MCF 10A (cell line): Measurements from ENCODE around the gene PIP4K2A. TPM values are rescaled to one million over a fixed set of nuclear protein-coding genes. Genes with fewer than 3 reads are reported as not detected.

Experiments
- BruUV-seq: library from RNA; stranded (reverse); fragments of 400-500 nt; replicated peaks from 2 replicates; lab custom pipeline; 2021; lab: Mats Ljungman, UMichigan
- CTCF ChIA-PET: fragments of 300-600 bp; sonication (Branson Sonifier 250); formaldehyde crosslinking; extraction: SDS; loops from one replicate; lab custom pipeline; 2021; ENCODE audit warnings: antibody characterized with exemption, inconsistent platforms; lab: Yijun Ruan, JAX
- POLR2A ChIA-PET: fragments of 300-600, 350-650 bp; sonication (Branson Sonifier 250); formaldehyde crosslinking; extraction: SDS; loops from one replicate; lab custom pipeline; 2020; ENCODE audit warnings: antibody characterized with exemption, inconsistent platforms; lab: Yijun Ruan, JAX
- DNase-seq: peaks from one replicate; pipeline ENCODE4 v3.0.0-alpha.2; 2018; ENCODE audit not compliant: unreplicated experiment
- H3K27ac Mint-ChIP-seq: one replicate; pipeline ENCODE4 v1.8.0; 2022; ENCODE audit warnings: mild to moderate bottlenecking, low read depth, mixed read lengths; ENCODE audit not compliant: unreplicated experiment
- H3K27me3 Mint-ChIP-seq: one replicate; pipeline ENCODE4 v1.8.0; 2022; ENCODE audit warnings: mixed read lengths; ENCODE audit not compliant: insufficient read depth, unreplicated experiment
- H3K36me3 Mint-ChIP-seq: one replicate; pipeline ENCODE4 v1.8.0; 2022; ENCODE audit warnings: mild to moderate bottlenecking, moderate library complexity, mixed read lengths; ENCODE audit not compliant: insufficient read depth, unreplicated experiment
- H3K4me1 Mint-ChIP-seq: one replicate; pipeline ENCODE4 v1.8.0; 2022; ENCODE audit warnings: mixed read lengths; ENCODE audit not compliant: insufficient read depth, unreplicated experiment
- H3K4me3 Mint-ChIP-seq: one replicate; pipeline ENCODE4 v1.8.0; 2022; ENCODE audit warnings: mild to moderate bottlenecking, moderate library complexity, mixed read lengths; ENCODE audit not compliant: unreplicated experiment
- H3K9me3 Mint-ChIP-seq: one replicate; pipeline ENCODE4 v1.8.0; 2022; ENCODE audit warnings: mixed read lengths; ENCODE audit not compliant: unreplicated experiment
- intact Hi-C: fragments of 100-400 bp; cut with micrococcal nuclease; formaldehyde crosslinking; loops from 2 replicates; pipeline ENCODE4 v1.14.1; 2022
- total RNA-seq: library from RNA; stranded (reverse); gene quantifications from 2 replicates; pipeline ENCODE4 v1.2.3, GENCODE V29; 2022
- TF ChIP-seq, protein P1 (sequence below): fragments of 200-600 bp; IDR thresholded peaks from one replicate; pipeline ENCODE4 v1.8.0; 2022; ENCODE audit warnings: antibody characterized with exemption, mild to moderate bottlenecking; ENCODE audit not compliant: unreplicated experiment

PIP4K2A gene
- total RNA-seq, 1 experiment from 2014 or later: 24.2 TPM

GRCh38 chr10:22727112-22727511 lies 12.7 kb upstream of the PIP4K2A start:
- no peaks in the 10 kb centered on the region for H3K4me1 Mint-ChIP-seq
- H3K27ac Mint-ChIP-seq: no peak overlapping the region
- intact Hi-C loops: loop anchor here (10.0 kb wide), 1 partner anchor 78 kb away; no protein-coding TSS in a partner anchor
- H3K36me3 Mint-ChIP-seq: no peaks in the 10 kb centered on the region
- H3K4me3 Mint-ChIP-seq: no peak overlapping the region
- POLR2A ChIA-PET: interaction anchor here (1.1 kb wide), 1 partner anchor 13 kb away, joined by 4 read pairs; the partner anchor contains the start of gene PIP4K2A
- DNase-seq: no peak
- no peaks in the 10 kb centered on the region for H3K9me3 Mint-ChIP-seq
- no TSS peak for BruUV-seq
- H3K27me3 Mint-ChIP-seq: peaks cover 11% of the 10 kb centered on the region
- CTCF ChIA-PET: interaction anchor here (0.6 kb wide), 1 partner anchor 131 kb away, joined by 4 read pairs; no protein-coding TSS in a partner anchor
- TF ChIP-seq, protein P1, sequence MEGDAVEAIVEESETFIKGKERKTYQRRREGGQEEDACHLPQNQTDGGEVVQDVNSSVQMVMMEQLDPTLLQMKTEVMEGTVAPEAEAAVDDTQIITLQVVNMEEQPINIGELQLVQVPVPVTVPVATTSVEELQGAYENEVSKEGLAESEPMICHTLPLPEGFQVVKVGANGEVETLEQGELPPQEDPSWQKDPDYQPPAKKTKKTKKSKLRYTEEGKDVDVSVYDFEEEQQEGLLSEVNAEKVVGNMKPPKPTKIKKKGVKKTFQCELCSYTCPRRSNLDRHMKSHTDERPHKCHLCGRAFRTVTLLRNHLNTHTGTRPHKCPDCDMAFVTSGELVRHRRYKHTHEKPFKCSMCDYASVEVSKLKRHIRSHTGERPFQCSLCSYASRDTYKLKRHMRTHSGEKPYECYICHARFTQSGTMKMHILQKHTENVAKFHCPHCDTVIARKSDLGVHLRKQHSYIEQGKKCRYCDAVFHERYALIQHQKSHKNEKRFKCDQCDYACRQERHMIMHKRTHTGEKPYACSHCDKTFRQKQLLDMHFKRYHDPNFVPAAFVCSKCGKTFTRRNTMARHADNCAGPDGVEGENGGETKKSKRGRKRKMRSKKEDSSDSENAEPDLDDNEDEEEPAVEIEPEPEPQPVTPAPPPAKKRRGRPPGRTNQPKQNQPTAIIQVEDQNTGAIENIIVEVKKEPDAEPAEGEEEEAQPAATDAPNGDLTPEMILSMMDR: no peak

DNA sequence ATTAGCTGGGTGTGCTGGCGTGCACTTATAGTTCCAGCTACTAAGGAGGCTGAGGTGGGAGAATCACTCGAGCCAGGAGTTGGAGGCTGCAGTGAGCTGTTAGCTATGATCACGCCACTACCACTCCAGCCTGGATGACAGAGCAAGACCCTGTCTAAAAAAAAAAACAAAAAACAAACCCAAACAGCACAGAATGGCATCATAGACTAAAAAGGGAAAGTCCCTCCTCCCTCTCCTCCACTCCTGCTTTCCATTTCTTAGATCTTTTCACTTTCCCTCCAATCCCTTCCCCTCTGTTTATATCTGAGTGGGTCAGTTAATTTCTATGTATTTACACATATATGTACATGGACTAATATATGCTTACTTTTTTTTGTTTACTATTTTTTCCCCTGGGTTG lies 10.4 kb upstream of the PIP4K2A start:
- peaks cover 11% of the 10 kb centered on the region for H3K27me3 Mint-ChIP-seq
- intact Hi-C loops: loop anchor here (10.0 kb wide), 1 partner anchor 80 kb away; no protein-coding TSS in a partner anchor
- H3K4me3 Mint-ChIP-seq: no peak overlapping the region
- ChIA-PET POLR2A (interaction anchor here (0.8 kb wide), 1 partner anchor 42 kb away, joined by 3 read pairs; no protein-coding TSS in a partner anchor), CTCF (interaction anchor here (0.6 to 0.7 kb wide), 4 partner anchors 116 to 1050 kb away, joined by 3 to 4 read pairs (median 3); no protein-coding TSS in a partner anchor)
- no peak overlapping the region for H3K27ac Mint-ChIP-seq
- H3K4me1 Mint-ChIP-seq: no peaks in the 10 kb centered on the region
- TF ChIP-seq, protein P1: no peak
- H3K9me3 Mint-ChIP-seq: no peaks in the 10 kb centered on the region
- BruUV-seq: no TSS peak
- DNase-seq: no peak
- no peaks in the 10 kb centered on the region for H3K36me3 Mint-ChIP-seq

- BruUV-seq: no TSS peak
- DNase-seq: no peak
- ChIA-PET POLR2A (no interaction called here), CTCF (interaction anchor here (1.0 kb wide), 1 partner anchor 81 kb away, joined by 5 read pairs; no protein-coding TSS in a partner anchor)
- TF ChIP-seq, protein P1: no peak
- H3K4me1 Mint-ChIP-seq: no peaks in the 10 kb centered on the region
- H3K27me3 Mint-ChIP-seq: peaks cover 11% of the 10 kb centered on the region
- no peaks in the 10 kb centered on the region for H3K36me3 Mint-ChIP-seq
- H3K9me3 Mint-ChIP-seq: no peaks in the 10 kb centered on the region
- intact Hi-C loops: loop anchor here (10.0 kb wide), 1 partner anchor 81 kb away; no protein-coding TSS in a partner anchor
- H3K4me3 Mint-ChIP-seq: no peak overlapping the region
- H3K27ac Mint-ChIP-seq: no peak overlapping the region
These were observed 9.4 kb upstream of the PIP4K2A start for GRCh38 chr10:22723783-22724182.

DNA sequence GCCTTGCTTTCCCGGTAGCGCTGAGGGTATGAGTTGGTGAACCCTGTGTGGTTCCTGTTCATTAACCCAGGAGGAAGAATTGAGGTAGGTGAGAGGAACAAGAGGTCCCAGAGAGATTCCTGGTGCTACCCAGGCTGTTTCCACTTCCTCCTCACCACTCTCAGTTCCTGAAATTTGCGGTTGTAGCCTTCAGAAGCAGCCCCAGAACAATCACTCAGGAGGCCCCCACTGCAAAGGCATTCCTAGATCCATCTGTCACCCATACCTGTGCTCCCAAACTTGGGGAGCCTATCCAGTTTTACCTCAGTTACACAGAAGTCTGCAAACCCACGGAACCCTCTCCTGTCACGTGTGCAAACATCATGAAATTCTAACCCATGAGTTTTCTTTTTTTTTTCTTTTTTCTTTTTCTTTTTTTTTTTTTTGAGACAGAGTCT lies 9.0 kb upstream of the PIP4K2A start:
- H3K4me1 Mint-ChIP-seq: no peaks in the 10 kb centered on the region
- BruUV-seq: no TSS peak
- peaks cover 11% of the 10 kb centered on the region for H3K27me3 Mint-ChIP-seq
- intact Hi-C loops: loop anchor here (10.0 kb wide), 1 partner anchor 81 kb away; no protein-coding TSS in a partner anchor
- TF ChIP-seq, protein P1: no peak
- CTCF ChIA-PET: interaction anchor here (1.0 kb wide), 1 partner anchor 81 kb away, joined by 5 read pairs; no protein-coding TSS in a partner anchor
- H3K27ac Mint-ChIP-seq: no peak overlapping the region
- no peaks in the 10 kb centered on the region for H3K36me3 Mint-ChIP-seq
- POLR2A ChIA-PET: no interaction called here
- H3K4me3 Mint-ChIP-seq: no peak overlapping the region
- DNase-seq: no peak
- H3K9me3 Mint-ChIP-seq: no peaks in the 10 kb centered on the region
